Measurements from ENCODE around the gene CYLD. TPM values are rescaled to one million over a fixed set of nuclear protein-coding genes. Genes with fewer than 3 reads are reported as not detected.

The CYLD gene
- polyA plus RNA-seq, 1 donor from 2014 or later: 27.6 TPM

GRCh38 chr16:50844840-50845239, 103.0 kb downstream of the CYLD start:
- H3F3A ChIP-seq (ENCODE audit: insufficient read depth, low read length, poor library complexity, severe bottlenecking): no peaks in the 10 kb centered on the region
- no peak overlapping the region for H2AFZ ChIP-seq (ENCODE audit: low read depth, low read length)
- no peak overlapping the region for H3K4me3 ChIP-seq (ENCODE audit: low read length)
- no peak overlapping the region for H3K9ac ChIP-seq (ENCODE audit: low read length)
- no peaks in the 10 kb centered on the region for H3K27me3 ChIP-seq (ENCODE audit: insufficient read depth, low read depth, low read length)
- no peaks in the 10 kb centered on the region for H3K36me3 ChIP-seq (ENCODE audit: insufficient read depth, low read length)
- no peaks in the 10 kb centered on the region for H3K9me2 ChIP-seq (ENCODE audit: insufficient read depth, low read length)
- no peaks in the 10 kb centered on the region for H4K20me1 ChIP-seq (ENCODE audit: insufficient read depth)
- TF ChIP-seq RAD21 (conservative IDR thresholded peaks at IDR 0.05) (no peak), MXI1 (conservative IDR thresholded peaks at IDR 0.05; ENCODE audit: poor library complexity, severe bottlenecking) (no peak), POLR2AphosphoS5 (IDR thresholded peaks at IDR 0.05) (no peak), REST (IDR thresholded peaks at IDR 0.05; ENCODE audit: borderline replicate concordance) (no peak), EZH2 (IDR thresholded peaks at IDR 0.05; ENCODE audit: borderline replicate concordance, insufficient read depth, low read length, poor library complexity, severe bottlenecking) (no peak), EP300 (conservative IDR thresholded peaks at IDR 0.05; ENCODE audit: poor library complexity, severe bottlenecking) (no peak), SMC3 (conservative IDR thresholded peaks at IDR 0.05; ENCODE audit: poor library complexity) (no peak), CTCF (IDR thresholded peaks at IDR 0.05; ENCODE audit: poor library complexity, severe bottlenecking) (no peak), TAF1 (IDR thresholded peaks at IDR 0.05; ENCODE audit: low read depth) (no peak)
- H3K27ac ChIP-seq (ENCODE audit: low read length): no peak overlapping the region
- no peak overlapping the region for H3K4me2 ChIP-seq (ENCODE audit: low read length)
- no peaks in the 10 kb centered on the region for H3K79me2 ChIP-seq (replicated peaks; ENCODE audit: insufficient read depth, low read length)
- no peaks in the 10 kb centered on the region for H3K9me3 ChIP-seq (ENCODE audit: low read length)

GRCh38 chr16:50845296-50845695, 103.4 kb downstream of the CYLD start:
- Histone ChIP-seq H3K27me3 (ENCODE audit: insufficient read depth, low read depth, low read length) (no peaks in the 10 kb centered on the region), H3K9ac (ENCODE audit: low read length) (no peak overlapping the region), H3F3A (ENCODE audit: insufficient read depth, low read length, poor library complexity, severe bottlenecking) (no peaks in the 10 kb centered on the region), H3K27ac (ENCODE audit: low read length) (no peak overlapping the region), H3K9me3 (ENCODE audit: low read length) (no peaks in the 10 kb centered on the region), H3K79me2 (replicated peaks; ENCODE audit: insufficient read depth, low read length) (no peaks in the 10 kb centered on the region), H3K9me2 (ENCODE audit: insufficient read depth, low read length) (no peaks in the 10 kb centered on the region), H3K4me3 (ENCODE audit: low read length) (no peak overlapping the region), H2AFZ (ENCODE audit: low read depth, low read length) (no peak overlapping the region), H3K36me3 (ENCODE audit: insufficient read depth, low read length) (no peaks in the 10 kb centered on the region), H3K4me2 (ENCODE audit: low read length) (no peak overlapping the region), H4K20me1 (ENCODE audit: insufficient read depth) (no peaks in the 10 kb centered on the region)
- no peak for TF ChIP-seq TAF1 (IDR thresholded peaks at IDR 0.05; ENCODE audit: low read depth)
- no peak for TF ChIP-seq EZH2 (IDR thresholded peaks at IDR 0.05; ENCODE audit: borderline replicate concordance, insufficient read depth, low read length, poor library complexity, severe bottlenecking)
- TF ChIP-seq CTCF (IDR thresholded peaks at IDR 0.05; ENCODE audit: poor library complexity, severe bottlenecking): no peak
- no peak for TF ChIP-seq MXI1 (conservative IDR thresholded peaks at IDR 0.05; ENCODE audit: poor library complexity, severe bottlenecking)
- no peak for TF ChIP-seq REST (IDR thresholded peaks at IDR 0.05; ENCODE audit: borderline replicate concordance)
- TF ChIP-seq RAD21 (conservative IDR thresholded peaks at IDR 0.05): no peak
- no peak for TF ChIP-seq EP300 (conservative IDR thresholded peaks at IDR 0.05; ENCODE audit: poor library complexity, severe bottlenecking)
- no peak for TF ChIP-seq POLR2AphosphoS5 (IDR thresholded peaks at IDR 0.05)
- TF ChIP-seq SMC3 (conservative IDR thresholded peaks at IDR 0.05; ENCODE audit: poor library complexity): no peak

Data from neural cell (in vitro differentiated cells).